SU-DHL-6 (cell line): ENCODE data around the gene PRSS27.
"Not testable (repeated sequence)": the region's sequence is repeated elsewhere in the genome, so short reads cannot be mapped to it uniquely, and the experiment has no call there.

Experiments used
- H2AFZ ChIP-seq: fragments of 200-600 bp; sonication (generic); 2 replicates; pipeline ENCODE4 v1.6.1; 2014; ENCODE audit warnings: low read depth, mild to moderate bottlenecking, moderate library complexity, mixed read lengths, antibody characterized with exemption, low read length; ENCODE audit not compliant: severe bottlenecking
- H3F3A ChIP-seq: fragments of 200-600 bp; shearing (Covaris generic); 2 replicates; pipeline ENCODE4 v1.6.0; 2016; ENCODE audit warnings: antibody characterized with exemption, mild to moderate bottlenecking; ENCODE audit not compliant: insufficient read depth
- H3K27ac ChIP-seq: fragments of 200-600 bp; sonication (generic); 2 replicates; pipeline ENCODE4 v1.5.1; 2016; ENCODE audit warnings: low read depth, mild to moderate bottlenecking, low read length, moderate library complexity, mixed read lengths
- H3K27me3 ChIP-seq: fragments of 200-600 bp; sonication (generic), shearing (Covaris generic); 2 replicates; pipeline ENCODE4 v1.6.0; 2014; ENCODE audit warnings: mild to moderate bottlenecking, low read length
- H3K36me3 ChIP-seq: fragments of 200-600 bp; sonication (generic); 2 replicates; pipeline ENCODE4 v1.6.1; 2014; ENCODE audit warnings: mild to moderate bottlenecking, low read length, mixed read lengths
- H3K4me2 ChIP-seq: fragments of 300-600, 200-600 bp; shearing (Covaris generic), sonication (generic); 2 replicates; pipeline ENCODE4 v1.6.0; 2014; ENCODE audit warnings: low read length, low read depth, mild to moderate bottlenecking; ENCODE audit not compliant: poor library complexity, severe bottlenecking
- H3K4me3 ChIP-seq: fragments of 200-600 bp; sonication (generic); 2 replicates; pipeline ENCODE4 v1.5.1; 2014; ENCODE audit warnings: antibody characterized with exemption, low read length, mild to moderate bottlenecking, mixed read lengths; ENCODE audit not compliant: insufficient read depth, poor library complexity, severe bottlenecking
- H3K79me2 ChIP-seq: fragments of 200-600 bp; sonication (generic); 2 replicates; pipeline ENCODE4 v1.6.1; 2014; ENCODE audit warnings: mild to moderate bottlenecking, low read length, moderate library complexity; ENCODE audit not compliant: insufficient read depth
- H3K9ac ChIP-seq: fragments of 200-600 bp; sonication (generic); 2 replicates; pipeline ENCODE4 v1.7.0; 2014; ENCODE audit warnings: mild to moderate bottlenecking, low read length
- H3K9me2 ChIP-seq: fragments of 200-600 bp; sonication (generic); replicated peaks from 2 replicates; pipeline ENCODE4 v1.6.1; 2014; ENCODE audit warnings: low read length; ENCODE audit not compliant: insufficient read depth
- H3K9me3 ChIP-seq: fragments of 200-600 bp; sonication (generic); 2 replicates; pipeline ENCODE4 v1.6.1; 2014; ENCODE audit warnings: low read length, mixed read lengths; ENCODE audit not compliant: insufficient read depth
- H4K20me1 ChIP-seq: fragments of 200-600 bp; sonication (generic); 2 replicates; pipeline ENCODE4 v1.6.1; 2014; ENCODE audit warnings: low read depth, mild to moderate bottlenecking, antibody characterized with exemption, low read length, moderate library complexity, mixed read lengths
- CTCF ChIP-seq: fragments of 200-600 bp; sonication (generic); IDR thresholded peaks from one replicate; pipeline ENCODE4 v1.5.1; 2017; ENCODE audit warnings: antibody characterized with exemption, mild to moderate bottlenecking, low read length, moderate library complexity; ENCODE audit not compliant: insufficient read depth, poor library complexity, severe bottlenecking
- EZH2phosphoT487 ChIP-seq: fragments of 200-600 bp; sonication (generic), shearing (Covaris generic); conservative IDR thresholded peaks from 2 replicates; pipeline ENCODE4 v1.6.1; 2018; ENCODE audit warnings: mild to moderate bottlenecking, antibody characterized with exemption, low read length, moderate library complexity, mixed read lengths

Gene PRSS27

GRCh38 chr16:2670017-2670416 lies 50.0 kb downstream of the PRSS27 start:
- H3K9ac ChIP-seq, H3K9me2 ChIP-seq, H3F3A ChIP-seq, H3K4me2 ChIP-seq, H3K27me3 ChIP-seq, H3K27ac ChIP-seq, H3K4me3 ChIP-seq, H4K20me1 ChIP-seq, H2AFZ ChIP-seq, H3K9me3 ChIP-seq, H3K79me2 ChIP-seq, H3K36me3 ChIP-seq: not testable (repeated sequence)
- peak; percentile 19 for TF ChIP-seq CTCF

DNA sequence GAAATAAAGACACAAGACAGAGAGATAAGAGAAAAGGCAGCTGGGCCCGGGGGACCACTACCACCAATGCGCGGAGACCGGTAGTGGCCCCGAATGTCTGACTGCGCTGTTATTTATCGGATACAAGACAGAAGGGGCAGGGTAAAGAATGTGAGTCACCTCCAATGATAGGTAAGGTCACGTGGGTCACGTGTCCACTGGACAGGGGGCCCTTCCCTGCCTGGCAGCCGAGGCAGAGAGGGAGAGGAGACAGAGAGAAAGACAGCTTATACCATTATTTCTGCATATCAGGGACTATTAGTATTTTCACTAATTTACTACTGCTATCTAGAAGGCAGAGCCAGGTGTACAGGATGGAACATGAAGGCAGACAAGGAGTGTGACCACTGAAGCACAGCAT lies 50.4 kb downstream of the PRSS27 start:
- not testable (repeated sequence) for H3K27ac ChIP-seq, H3K4me2 ChIP-seq, H3K79me2 ChIP-seq

DNA sequence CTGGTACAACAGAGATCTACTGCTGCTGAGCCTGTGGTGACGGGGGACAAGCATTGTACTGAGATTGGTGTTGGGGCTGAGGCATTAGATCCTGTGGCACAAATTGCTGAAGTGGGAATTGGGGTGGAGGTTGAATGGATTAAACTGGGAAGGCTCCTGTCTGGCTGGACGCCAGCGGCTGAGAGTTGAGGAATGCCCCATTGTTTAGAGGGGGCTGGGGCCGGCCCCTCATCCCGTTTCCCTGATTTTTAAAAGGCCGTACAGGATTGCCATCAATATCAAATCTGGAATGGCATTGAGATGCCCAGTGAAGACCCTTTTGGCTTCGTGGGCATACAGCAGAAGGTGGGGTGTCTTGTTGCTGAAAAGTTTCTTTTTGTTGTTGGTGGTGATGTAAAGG lies 53.4 kb downstream of the PRSS27 start:
- not testable (repeated sequence) for H3K9me3 ChIP-seq, H3K9ac ChIP-seq, H3K4me2 ChIP-seq, H3K27ac ChIP-seq, H3K4me3 ChIP-seq, H3K79me2 ChIP-seq, H2AFZ ChIP-seq, H3K9me2 ChIP-seq, H4K20me1 ChIP-seq, H3K36me3 ChIP-seq, H3F3A ChIP-seq, H3K27me3 ChIP-seq

More for the DNA sequence above, 50.4 kb downstream of the PRSS27 start:
- not testable (repeated sequence) for H3K9me3 ChIP-seq, H3K9ac ChIP-seq, H3K4me3 ChIP-seq, H3K36me3 ChIP-seq, H3K27me3 ChIP-seq, H4K20me1 ChIP-seq, H3F3A ChIP-seq, H3K9me2 ChIP-seq, H2AFZ ChIP-seq

- Histone ChIP-seq H3K79me2 (no peaks in the 10 kb centered on the region), H3K9ac (no peak overlapping the region), H3K36me3 (no peaks in the 10 kb centered on the region), H3K4me3 (no peak overlapping the region), H3K27ac (no peak overlapping the region), H2AFZ (no peak overlapping the region), H4K20me1 (no peaks in the 10 kb centered on the region), H3F3A (no peaks in the 10 kb centered on the region), H3K27me3 (no peaks in the 10 kb centered on the region), H3K9me2 (no peaks in the 10 kb centered on the region), H3K4me2 (no peak overlapping the region), H3K9me3 (no peaks in the 10 kb centered on the region)
- TF ChIP-seq EZH2phosphoT487: no peak
- no peak for TF ChIP-seq CTCF
Observed at GRCh38 chr16:2664574-2664982, 55.4 kb downstream of the PRSS27 start.
